ENCODE measurements around the gene CFAP20DC. TPM values are rescaled to one million over a fixed set of nuclear protein-coding genes. Genes with fewer than 3 reads are reported as not detected.
"Not testable (repeated sequence)": the region's sequence is repeated elsewhere in the genome, so short reads cannot be mapped to it uniquely, and the experiment has no call there.

The CFAP20DC gene
- total and polyA plus RNA-seq, 2 experiments from 2014 or later: 7.4 to 11.4 TPM

DNA sequence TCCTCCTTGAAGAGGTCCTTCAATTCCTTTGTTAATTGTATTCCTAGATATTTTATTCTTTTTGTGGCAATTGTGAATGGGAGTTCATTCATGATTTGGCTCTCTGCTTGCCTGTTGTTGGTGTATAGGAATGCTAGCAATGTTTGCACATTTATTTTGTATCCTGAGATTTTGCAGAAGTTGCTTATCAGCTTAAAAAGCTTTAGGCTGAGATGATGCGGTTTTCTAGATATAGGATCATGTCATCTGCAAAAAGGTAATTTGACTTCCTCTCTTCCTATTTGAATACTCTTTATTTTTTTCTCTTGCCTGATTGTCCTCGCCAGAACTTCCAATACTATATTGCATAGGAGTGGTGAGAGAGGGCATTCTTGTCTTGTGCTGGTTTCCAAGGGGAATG, 157.3 kb downstream of the CFAP20DC start:
- H3K4me1 ChIP-seq (ENCODE audit: insufficient read depth); ATAC-seq; H3K27ac ChIP-seq (ENCODE audit: low read depth); H3K4me1 Mint-ChIP-seq; H3K27ac Mint-ChIP-seq; H2AFZ ChIP-seq; H3K79me2 ChIP-seq (replicated peaks; ENCODE audit: insufficient read depth); H4K20me1 ChIP-seq (replicated peaks; ENCODE audit: insufficient read depth); H3K4me2 ChIP-seq; H3K27me3 Mint-ChIP-seq (ENCODE audit: insufficient read depth, low read depth, poor library complexity); H3K4me3 Mint-ChIP-seq; H3K36me3 ChIP-seq (ENCODE audit: insufficient read depth); DNase-seq (ENCODE audit: low spot score); H3F3A ChIP-seq (replicated peaks; ENCODE audit: low read depth); H3K9me2 ChIP-seq (ENCODE audit: insufficient read depth); H3K27me3 ChIP-seq (ENCODE audit: insufficient read depth); H3K4me3 ChIP-seq: not testable (repeated sequence)
- Mint-ChIP-seq H3K36me3 (ENCODE audit: low read depth) (peaks cover 38% of the 10 kb centered on the region), H3K9me3 (peaks cover 54% of the 10 kb centered on the region)

DNA sequence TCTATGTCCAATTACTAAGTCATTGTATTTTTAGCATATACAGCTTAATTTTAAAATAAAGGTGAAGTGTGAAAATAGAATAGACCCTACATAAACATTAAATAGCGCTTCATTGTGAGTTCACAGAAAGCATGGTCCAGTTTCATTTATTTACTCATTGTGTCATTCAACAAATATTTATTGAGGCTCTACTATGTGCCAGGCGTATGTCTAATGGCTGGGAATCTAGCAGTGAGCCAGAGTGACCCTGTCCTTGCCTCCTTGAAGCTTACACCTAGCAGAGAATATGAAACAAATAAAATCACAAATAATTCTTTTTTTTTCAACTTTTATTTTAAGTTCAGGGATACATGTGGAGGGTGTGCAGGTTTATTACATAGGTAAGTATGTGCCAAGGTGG, 161.7 kb downstream of the CFAP20DC start:
- H3K27me3 ChIP-seq (ENCODE audit: insufficient read depth): no peaks in the 10 kb centered on the region
- H3K9me2 ChIP-seq (ENCODE audit: insufficient read depth): no peaks in the 10 kb centered on the region
- no peaks in the 10 kb centered on the region for H3K4me1 ChIP-seq (ENCODE audit: insufficient read depth)
- no peaks in the 10 kb centered on the region for H3K79me2 ChIP-seq (replicated peaks; ENCODE audit: insufficient read depth)
- no peaks in the 10 kb centered on the region for H3F3A ChIP-seq (replicated peaks; ENCODE audit: low read depth)
- peaks cover 10% of the 10 kb centered on the region; the same call in 2 of the 3 replicates for H3K36me3 Mint-ChIP-seq (ENCODE audit: low read depth)
- no peaks in the 10 kb centered on the region for H3K4me1 Mint-ChIP-seq
- no peak for ATAC-seq
- H3K9me3 Mint-ChIP-seq: peaks cover 19% of the 10 kb centered on the region
- no peak for DNase-seq (ENCODE audit: low spot score)
- no peaks in the 10 kb centered on the region for H3K36me3 ChIP-seq (ENCODE audit: insufficient read depth)
- H3K27ac ChIP-seq (ENCODE audit: low read depth): no peak overlapping the region
- H3K27me3 Mint-ChIP-seq (ENCODE audit: insufficient read depth, low read depth, poor library complexity): peaks cover 4% of the 10 kb centered on the region
- no peak overlapping the region for H3K27ac Mint-ChIP-seq
- H3K4me3 Mint-ChIP-seq: no peak overlapping the region
- H2AFZ ChIP-seq: no peak overlapping the region
- no peak overlapping the region for H3K4me2 ChIP-seq
- H4K20me1 ChIP-seq (replicated peaks; ENCODE audit: insufficient read depth): no peaks in the 10 kb centered on the region
- TF ChIP-seq STAT1 (IDR thresholded peaks at IDR 0.05; ENCODE audit: unreplicated experiment) (no peak), ZNF331 (CRISPR knock-in tag; IDR thresholded peaks at IDR 0.05; ENCODE audit: low read depth) (no peak), EZH2 (IDR thresholded peaks at IDR 0.05; ENCODE audit: low read depth, unreplicated experiment) (no peak), ZNF114 (CRISPR knock-in tag; IDR thresholded peaks at IDR 0.05) (no peak), CREB1 (CRISPR knock-in tag; IDR thresholded peaks at IDR 0.05; ENCODE audit: low read depth) (no peak), EZH2phosphoT487 (IDR thresholded peaks at IDR 0.05; ENCODE audit: unreplicated experiment) (no peak), JUNB (IDR thresholded peaks at IDR 0.05; ENCODE audit: unreplicated experiment) (no peak)
- TF ChIP-seq, protein P1, sequence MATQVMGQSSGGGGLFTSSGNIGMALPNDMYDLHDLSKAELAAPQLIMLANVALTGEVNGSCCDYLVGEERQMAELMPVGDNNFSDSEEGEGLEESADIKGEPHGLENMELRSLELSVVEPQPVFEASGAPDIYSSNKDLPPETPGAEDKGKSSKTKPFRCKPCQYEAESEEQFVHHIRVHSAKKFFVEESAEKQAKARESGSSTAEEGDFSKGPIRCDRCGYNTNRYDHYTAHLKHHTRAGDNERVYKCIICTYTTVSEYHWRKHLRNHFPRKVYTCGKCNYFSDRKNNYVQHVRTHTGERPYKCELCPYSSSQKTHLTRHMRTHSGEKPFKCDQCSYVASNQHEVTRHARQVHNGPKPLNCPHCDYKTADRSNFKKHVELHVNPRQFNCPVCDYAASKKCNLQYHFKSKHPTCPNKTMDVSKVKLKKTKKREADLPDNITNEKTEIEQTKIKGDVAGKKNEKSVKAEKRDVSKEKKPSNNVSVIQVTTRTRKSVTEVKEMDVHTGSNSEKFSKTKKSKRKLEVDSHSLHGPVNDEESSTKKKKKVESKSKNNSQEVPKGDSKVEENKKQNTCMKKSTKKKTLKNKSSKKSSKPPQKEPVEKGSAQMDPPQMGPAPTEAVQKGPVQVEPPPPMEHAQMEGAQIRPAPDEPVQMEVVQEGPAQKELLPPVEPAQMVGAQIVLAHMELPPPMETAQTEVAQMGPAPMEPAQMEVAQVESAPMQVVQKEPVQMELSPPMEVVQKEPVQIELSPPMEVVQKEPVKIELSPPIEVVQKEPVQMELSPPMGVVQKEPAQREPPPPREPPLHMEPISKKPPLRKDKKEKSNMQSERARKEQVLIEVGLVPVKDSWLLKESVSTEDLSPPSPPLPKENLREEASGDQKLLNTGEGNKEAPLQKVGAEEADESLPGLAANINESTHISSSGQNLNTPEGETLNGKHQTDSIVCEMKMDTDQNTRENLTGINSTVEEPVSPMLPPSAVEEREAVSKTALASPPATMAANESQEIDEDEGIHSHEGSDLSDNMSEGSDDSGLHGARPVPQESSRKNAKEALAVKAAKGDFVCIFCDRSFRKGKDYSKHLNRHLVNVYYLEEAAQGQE (IDR thresholded peaks at IDR 0.05; ENCODE audit: unreplicated experiment): no peak
- TF ChIP-seq, protein P2, sequence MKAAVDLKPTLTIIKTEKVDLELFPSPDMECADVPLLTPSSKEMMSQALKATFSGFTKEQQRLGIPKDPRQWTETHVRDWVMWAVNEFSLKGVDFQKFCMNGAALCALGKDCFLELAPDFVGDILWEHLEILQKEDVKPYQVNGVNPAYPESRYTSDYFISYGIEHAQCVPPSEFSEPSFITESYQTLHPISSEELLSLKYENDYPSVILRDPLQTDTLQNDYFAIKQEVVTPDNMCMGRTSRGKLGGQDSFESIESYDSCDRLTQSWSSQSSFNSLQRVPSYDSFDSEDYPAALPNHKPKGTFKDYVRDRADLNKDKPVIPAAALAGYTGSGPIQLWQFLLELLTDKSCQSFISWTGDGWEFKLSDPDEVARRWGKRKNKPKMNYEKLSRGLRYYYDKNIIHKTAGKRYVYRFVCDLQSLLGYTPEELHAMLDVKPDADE (IDR thresholded peaks at IDR 0.05): no peak
- TF ChIP-seq, protein P3, sequence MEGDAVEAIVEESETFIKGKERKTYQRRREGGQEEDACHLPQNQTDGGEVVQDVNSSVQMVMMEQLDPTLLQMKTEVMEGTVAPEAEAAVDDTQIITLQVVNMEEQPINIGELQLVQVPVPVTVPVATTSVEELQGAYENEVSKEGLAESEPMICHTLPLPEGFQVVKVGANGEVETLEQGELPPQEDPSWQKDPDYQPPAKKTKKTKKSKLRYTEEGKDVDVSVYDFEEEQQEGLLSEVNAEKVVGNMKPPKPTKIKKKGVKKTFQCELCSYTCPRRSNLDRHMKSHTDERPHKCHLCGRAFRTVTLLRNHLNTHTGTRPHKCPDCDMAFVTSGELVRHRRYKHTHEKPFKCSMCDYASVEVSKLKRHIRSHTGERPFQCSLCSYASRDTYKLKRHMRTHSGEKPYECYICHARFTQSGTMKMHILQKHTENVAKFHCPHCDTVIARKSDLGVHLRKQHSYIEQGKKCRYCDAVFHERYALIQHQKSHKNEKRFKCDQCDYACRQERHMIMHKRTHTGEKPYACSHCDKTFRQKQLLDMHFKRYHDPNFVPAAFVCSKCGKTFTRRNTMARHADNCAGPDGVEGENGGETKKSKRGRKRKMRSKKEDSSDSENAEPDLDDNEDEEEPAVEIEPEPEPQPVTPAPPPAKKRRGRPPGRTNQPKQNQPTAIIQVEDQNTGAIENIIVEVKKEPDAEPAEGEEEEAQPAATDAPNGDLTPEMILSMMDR (conservative IDR thresholded peaks at IDR 0.05; ENCODE audit: low read depth in 2 of 2): no peak
- no peak overlapping the region for H3K4me3 ChIP-seq
